ENCODE measurements around the gene ELFN2.
"Not testable (repeated sequence)": the region's sequence is repeated elsewhere in the genome, so short reads cannot be mapped to it uniquely, and the experiment has no call there.

ELFN2 gene

DNA sequence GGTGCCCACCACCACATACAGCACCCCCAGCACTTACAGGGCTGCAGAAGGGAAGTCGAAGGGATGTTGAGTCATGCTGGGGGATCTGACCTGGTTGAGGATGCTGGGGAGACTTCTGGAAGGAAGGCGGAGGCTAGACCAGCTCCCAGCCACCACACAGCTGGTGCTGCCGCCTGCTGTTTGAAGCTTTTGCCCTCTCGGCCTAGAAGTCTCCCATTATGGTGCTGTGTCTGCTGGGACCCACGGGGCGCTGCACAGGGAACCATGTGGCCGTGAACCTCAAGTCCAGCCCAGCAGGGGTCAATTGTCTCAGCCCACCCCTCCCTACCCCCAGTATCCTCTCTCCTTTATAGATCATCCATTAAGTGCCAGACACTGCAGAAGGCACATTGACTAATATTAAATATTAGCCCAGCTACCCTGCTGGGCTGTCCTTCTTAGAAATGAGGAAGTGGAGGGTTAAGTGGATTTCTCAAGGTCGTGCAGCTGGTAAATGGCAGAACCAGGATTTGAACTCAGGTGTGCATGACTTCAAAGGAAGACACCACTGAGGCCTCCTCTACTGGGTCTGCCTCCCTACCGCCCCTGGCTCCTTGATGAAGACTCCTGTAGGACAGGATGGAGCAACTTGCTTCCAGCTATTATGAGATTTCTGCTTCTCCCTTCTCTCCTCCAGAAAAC is 95.3 kb downstream of the ELFN2 start:
- DNase-seq, result no peak

DNA sequence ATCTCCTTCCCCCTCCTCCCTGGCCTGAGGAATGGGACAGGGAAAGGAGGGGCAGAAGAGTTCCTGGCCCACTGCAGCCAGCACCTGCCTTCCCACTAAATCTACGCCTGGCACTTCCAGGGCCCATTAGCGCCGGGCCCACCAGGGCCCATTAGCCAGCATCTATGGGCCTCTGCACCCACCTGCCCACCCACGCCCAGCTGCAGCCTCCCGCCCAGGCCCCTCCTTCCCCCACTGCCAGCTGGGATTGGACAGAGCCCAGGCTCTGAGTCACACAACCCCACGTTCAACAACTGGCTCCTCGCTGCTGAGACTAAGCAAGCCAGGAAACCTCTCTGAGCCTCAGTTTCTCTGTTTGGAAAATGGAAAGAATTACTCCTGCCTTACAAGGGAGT is 96.2 kb downstream of the ELFN2 start:
- DNase-seq, result no peak

DNA sequence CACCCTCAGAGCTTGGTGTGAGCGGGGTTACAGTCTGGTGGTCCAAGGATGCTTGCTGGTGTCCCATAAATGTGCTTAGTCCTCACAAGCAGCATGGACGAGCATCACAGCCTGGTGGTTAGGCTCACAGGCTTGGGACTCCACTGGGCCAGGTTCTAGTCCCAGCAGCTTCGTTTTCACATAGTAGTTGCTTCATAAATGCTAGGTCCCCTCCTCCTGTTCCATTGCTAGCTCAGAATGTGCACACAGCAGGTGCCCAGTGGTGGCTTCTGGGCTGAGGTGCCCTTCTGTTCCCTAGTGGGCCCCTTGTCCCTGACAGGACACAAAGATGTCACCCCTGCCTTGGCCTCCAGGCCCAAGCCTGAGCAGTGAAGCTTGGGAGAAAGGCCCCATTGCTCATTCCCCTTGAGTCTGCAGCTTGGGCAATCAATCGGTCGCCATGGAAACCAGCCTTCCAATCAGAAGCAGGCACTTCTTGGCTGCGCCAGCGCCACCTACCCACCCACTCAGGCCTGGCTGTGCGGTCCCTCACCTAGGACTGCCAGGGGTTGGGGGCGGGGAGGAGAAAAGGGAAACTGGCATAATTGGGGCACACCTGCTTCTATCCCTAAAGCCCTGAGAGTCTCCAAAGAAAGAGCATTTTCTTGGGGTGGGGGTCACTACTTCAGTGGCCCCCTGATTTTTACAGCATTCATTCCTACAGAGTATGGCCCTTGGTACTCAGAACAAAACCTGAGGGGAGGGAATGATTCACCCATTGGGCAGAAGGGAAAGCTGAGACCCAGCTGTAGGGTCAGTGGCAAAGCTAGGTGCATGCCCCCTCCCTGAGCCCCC is 96.9 kb downstream of the ELFN2 start:
- no peak for DNase-seq

DNA sequence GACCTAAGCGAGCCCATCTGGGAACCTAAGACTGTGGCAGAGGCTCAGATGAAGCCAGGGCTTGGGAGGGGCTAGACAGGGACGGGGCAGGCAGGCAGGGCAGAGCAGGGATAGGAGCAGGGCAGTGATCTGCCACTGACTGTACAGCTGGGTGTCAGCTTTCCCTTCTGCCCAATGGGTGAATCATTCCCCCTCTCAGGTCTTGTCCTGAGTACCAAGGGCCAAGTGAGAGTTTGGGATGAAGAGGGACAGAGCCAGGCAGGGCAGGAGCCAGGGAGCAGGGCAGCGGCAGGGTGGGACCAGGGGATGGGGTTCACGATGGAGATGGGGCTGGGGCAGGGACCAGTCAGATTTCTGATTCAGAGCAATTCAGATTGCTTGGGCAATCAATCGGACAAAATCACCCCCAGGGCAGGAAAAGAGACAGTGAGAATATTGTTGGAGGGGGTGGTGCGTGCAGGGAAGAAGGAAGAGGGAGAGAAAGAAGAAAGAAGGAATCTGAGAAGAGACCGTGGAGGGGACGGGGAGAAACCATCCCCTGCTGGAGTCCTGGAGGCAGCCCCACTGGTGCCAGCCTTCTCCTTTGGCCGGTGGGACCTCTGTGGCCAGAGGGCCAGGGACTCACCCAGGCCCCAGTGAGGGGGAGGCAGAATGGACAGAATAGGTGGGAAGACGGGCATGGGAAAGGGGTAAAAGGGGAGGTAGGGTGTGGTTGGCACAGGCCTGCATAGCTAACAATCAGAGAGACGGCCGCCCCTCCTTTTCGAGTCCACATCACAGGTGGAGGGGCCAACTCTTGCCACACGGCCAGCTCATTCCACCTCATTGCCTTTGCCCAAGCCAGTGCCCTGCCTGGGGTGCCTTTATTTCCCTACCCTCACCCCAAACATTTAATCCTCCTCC is 97.8 kb downstream of the ELFN2 start:
- DNase-seq, result no peak

DNA sequence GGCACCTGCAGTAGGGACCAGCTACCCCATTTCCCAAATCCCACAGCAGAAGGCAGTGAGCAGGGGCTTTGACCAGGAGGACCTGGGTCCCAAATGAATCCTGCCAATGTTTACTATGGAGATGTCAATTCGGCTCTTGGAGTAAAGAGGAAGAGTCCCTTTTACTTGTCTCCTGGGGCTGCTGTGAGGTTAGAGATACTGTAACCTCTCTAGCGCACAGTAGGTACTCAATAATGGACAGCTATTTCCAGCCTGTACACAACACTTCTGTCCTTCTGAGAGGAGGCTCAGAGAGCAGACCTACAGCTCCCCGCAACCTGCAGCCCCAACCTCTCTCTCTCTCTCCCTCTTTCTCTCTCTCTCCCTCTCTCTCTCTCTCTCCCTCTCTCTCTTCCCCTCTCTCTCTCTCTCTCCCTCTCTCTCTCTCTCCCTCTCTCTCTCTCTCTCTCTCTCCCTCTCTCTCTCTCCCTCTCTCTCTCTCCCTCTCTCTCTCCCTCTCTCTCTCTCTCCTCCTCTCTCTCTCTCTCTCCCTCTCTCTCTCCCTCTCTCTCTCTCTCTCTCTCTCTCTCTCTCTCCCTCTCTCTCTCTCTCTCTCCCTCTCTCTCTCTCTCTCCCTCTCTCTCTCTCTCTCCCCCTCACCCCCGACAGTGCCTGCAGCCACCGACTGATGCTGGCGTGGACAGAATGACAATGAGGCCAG is 98.6 kb downstream of the ELFN2 start:
- not testable (repeated sequence) for DNase-seq

DNA sequence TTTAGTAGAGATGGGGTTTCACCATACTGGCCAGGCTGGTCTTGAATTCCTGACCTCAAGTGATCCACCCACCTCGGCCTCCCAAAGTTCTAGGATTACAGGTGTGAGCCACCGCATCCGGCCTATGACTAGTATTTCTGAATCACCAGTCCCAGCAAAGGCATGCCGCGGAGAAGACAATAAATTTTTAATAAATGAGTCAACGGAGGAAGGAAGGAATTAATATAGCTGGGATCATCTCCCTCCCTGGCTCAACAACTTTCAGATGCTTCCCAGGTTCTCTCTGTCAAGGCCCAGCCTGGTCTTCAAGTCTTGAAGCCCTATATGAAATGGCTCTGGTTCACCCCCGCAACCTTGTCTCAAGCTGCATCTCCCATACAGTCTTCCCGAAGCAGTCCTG is 99.3 kb downstream of the ELFN2 start:
- DNase-seq, result no peak

DNA sequence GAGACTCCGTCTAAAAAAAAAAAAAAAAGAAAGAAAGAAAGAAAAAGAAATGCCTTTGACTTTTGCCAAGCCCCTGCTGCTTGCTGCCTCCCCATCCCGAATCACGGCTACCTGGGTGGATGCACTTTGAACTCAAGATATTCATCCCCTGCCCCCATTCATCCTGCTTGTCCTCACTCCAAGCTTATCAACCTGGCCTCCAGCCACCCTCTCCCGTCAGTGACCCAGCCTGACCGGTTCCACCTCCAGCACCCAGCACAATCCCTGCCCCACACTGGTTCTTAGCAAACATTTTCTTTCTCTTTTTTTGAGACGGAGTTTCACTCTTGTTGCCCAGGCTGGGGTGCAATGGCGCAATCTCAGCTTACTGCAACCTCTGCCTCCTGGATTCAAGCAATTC is 100.6 kb downstream of the ELFN2 start:
- DNase-seq, result no peak

DNA sequence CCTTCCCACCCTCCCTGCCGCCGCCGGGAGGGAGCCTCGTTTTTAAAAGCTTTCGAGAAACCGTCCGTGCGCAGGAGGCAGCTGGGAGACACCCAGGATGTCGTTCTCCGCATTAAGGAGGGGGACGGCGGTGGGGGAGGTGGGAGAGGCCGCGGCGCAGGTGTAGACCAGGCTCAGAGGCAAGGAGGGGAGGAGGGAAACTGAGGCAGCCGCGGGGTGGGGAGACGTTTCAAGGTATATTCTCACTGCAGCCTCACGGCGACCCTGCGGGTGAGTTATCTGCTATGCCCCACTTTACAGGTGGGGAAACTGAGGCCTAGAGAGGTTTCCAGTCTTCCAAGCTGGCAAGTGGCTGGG is 102.3 kb downstream of the ELFN2 start:
- no peak for DNase-seq

DNA sequence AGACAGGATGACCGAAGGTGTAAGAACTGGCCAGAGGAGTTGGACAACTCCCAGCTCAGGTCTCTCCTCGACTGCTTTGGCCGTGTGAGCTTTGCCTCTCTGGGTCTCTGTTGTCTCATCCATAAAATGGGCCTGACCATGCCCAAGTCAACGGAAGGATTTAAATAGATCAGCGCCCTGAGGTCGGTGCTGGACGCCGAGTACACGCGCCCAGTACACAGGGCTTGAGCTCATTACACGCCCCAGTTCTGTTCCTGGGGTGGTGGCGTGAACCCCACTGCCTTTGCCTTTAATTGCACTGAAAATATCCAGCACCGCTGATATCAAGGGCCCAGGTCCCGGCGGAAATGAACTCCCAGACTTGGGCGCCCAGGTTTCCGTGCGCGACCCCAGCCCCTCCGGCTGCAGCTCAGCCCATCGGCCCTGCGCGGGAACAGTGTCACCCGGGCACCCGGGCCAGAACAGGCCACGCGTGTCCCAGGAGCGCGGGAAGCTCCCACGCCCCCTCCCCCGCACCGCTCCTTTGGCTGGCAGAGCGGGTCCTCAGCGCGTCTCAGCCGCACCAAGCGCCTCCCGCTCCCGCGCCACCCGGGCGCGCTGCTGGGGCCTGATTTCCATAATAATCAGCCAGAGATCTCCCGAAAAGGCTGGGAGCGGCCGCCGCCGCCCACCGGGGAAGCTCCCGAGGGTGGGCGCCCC is 102.8 kb downstream of the ELFN2 start:
- no peak for DNase-seq

DNA sequence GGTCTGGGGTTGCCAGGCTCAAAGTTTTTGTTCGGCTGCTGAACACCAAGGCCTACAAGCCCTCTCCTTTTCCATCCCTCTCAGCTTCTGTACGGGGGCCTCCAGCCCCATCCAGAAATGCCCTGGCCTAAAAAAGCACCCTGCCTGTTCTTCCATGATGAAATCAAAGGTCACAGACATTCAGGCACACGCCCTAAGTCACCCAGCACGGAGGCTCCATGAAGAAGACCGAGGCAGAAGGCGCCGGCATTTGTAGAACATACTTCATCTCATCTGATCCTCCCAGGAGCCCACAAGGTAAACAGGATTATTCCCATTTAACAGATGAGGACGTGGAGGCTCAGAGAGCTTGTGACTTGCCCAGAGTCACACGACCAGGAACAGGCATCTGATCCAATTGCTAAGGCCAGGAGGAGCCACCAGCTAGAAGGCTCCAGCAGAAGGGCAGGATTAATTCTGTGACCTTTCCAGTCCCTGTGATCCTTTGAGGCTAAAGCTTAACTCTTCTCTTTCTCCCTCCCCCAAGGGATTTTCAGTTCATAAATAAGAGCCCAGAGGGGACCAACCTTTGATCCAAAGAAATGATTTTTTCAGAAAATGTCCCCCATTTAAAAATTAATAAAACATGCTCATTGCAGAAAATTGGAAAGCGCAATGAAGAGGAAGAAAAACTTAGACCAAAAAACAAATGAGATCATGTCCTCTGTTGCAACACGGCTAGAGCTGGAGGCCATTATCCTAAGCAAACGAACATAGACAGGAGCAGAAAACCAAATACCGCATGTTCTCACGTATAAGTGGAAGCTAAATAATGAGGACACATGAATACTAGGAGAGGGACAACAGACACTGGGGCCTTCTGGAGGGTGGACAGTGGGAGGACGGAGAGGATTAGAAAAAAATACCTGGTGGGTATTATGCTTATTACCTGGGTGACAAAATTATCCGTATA is 106.3 kb downstream of the ELFN2 start:
- DNase-seq, result no peak

DNA sequence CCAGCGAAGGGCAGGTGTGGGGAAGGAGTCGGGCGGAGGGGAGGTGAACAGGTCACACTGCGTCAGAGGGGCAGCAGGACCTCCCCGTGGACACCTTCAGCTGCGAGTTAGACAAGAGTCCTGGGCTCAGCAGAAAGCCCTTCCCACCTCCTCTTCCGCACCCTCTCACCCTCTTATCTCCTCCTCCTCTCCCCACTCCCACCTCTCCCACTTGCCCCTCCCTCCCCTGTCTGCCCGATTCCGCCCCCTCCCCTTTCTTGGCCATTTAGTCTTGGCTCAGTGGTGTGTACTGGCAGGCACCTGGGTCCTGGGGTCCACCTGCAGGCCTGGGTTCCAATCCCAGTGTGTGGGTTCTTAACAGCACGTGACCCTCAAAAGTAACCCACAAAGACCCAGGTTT is 107.8 kb downstream of the ELFN2 start:
- DNase-seq, result no peak

DNA sequence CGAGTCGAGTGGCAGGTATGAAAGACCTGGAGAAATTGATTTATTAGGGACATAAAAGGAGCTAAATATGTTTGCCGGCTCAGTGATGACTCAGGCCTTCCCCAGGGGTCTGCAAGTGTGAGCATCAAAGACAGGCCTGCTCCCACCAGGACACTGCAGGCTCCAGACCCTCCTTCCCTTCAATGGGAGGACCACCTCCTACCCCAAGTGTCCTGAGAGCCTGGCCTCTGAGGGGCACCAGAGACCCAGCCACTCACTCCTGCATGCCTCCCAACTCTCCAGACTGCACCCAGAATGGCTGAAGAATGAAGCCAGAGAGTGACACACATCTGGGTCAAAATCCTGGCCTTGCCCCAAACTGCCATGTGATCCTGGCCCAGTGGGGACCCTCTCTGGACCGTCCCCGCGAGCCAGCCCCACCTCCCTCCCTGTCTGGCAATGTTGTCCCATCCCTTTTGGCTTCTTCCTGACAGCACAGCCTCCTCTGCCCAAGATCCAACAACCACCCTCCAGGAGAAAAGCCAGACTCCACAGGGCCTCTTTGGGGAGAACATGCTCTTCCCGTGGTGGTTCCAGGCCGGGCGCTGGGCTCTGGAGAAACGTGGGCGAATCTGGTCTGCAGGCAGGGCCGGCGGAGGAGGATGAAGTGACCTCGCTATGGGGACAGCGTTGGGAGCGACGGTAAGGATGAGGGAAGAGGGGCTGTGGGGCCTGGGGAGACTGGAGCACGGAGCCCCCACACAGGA is 108.7 kb downstream of the ELFN2 start:
- DNase-seq, result no peak

Measured in NCI-H187 (cell line).